NCI-H82 treated with DMSO at 0.1 percent for 48 hours (cell line): ENCODE measurements around the gene CEMP1.

ENCODE experiments used
- DNase-seq: peaks from one replicate; lab custom pipeline; 2025; ENCODE audit not compliant: unreplicated experiment; lab: John Stamatoyannopoulos, UW

The CEMP1 gene

GRCh38 chr16:2487517-2487842 is 43.7 kb downstream of the CEMP1 start:
- no peak for DNase-seq

GRCh38 chr16:2486645-2487516 is 44.3 kb downstream of the CEMP1 start:
- DNase-seq, result no peak

GRCh38 chr16:2485811-2486507 is 45.2 kb downstream of the CEMP1 start:
- DNase-seq, result no peak

- no peak for DNase-seq
Observed at GRCh38 chr16:2484898-2485508, 46.2 kb downstream of the CEMP1 start.

GRCh38 chr16:2483939-2484897 is 47.0 kb downstream of the CEMP1 start:
- no peak for DNase-seq

- no peak for DNase-seq
Observed at GRCh38 chr16:2482708-2483534, 48.3 kb downstream of the CEMP1 start.

GRCh38 chr16:2482249-2482648 is 49.0 kb downstream of the CEMP1 start:
- no peak for DNase-seq

- no peak for DNase-seq
Observed at GRCh38 chr16:2481676-2482075, 49.5 kb downstream of the CEMP1 start.

GRCh38 chr16:2480948-2481347 is 50.3 kb downstream of the CEMP1 start:
- DNase-seq, result no peak
